Psoas muscle (tissue), 8 donors: ENCODE measurements around the gene TAF4. TPM values are rescaled to one million over a fixed set of nuclear protein-coding genes. Genes with fewer than 3 reads are reported as not detected.

ENCODE experiments used
- ATAC-seq, 4 donors: fragments of 200-7000 bp; cut with Tn5 transposase; one replicate each; pipeline ENCODE4 v1.9.1; 2020; ENCODE audit warnings: moderate library complexity in 3 of 4, mild to moderate bottlenecking in 2 of 4
- DNase-seq, 2 donors: peaks; one replicate each; pipeline ENCODE4 v3.0.0-alpha.2; 2020
- H3K27ac ChIP-seq: fragments of 200-600 bp; one replicate; pipeline ENCODE4 v1.8.0; 2022
- H3K27me3 ChIP-seq, 3 donors: fragments of 200-600 bp in 1 of 3; one replicate each; pipeline versions ENCODE4 v1.6.1 to v1.8.0; 2013 to 2022; ENCODE audit warnings: low read length in 2 of 3, mild to moderate bottlenecking in 2 of 3, moderate library complexity in 1 of 3; ENCODE audit not compliant: insufficient read depth in 3 of 3
- H3K36me3 ChIP-seq, 2 donors: fragments of 200-600 bp in 1 of 2; one replicate each; pipeline versions ENCODE4 v1.6.1 to v1.8.0; 2013 to 2022; ENCODE audit warnings: low read depth in 1 of 2, mild to moderate bottlenecking in 1 of 2, moderate library complexity in 1 of 2; ENCODE audit not compliant: insufficient read depth in 1 of 2
- H3K4me1 ChIP-seq: fragments of 200-600 bp; one replicate; pipeline ENCODE4 v1.8.0; 2022
- H3K4me3 ChIP-seq: fragments of 200-600 bp; one replicate; pipeline ENCODE4 v1.8.0; 2022; ENCODE audit warnings: mild to moderate bottlenecking
- H3K9me3 ChIP-seq: fragments of 200-600 bp; one replicate; pipeline ENCODE4 v1.8.0; 2022
- CTCF ChIP-seq: fragments of 200-600 bp; IDR thresholded peaks from one replicate; pipeline ENCODE4 v1.8.0; 2022; ENCODE audit warnings: antibody characterized with exemption
- WGBS, 3 donors: extraction: QIAGEN DNeasy Blood & Tissue Kit; methylation state at CpG; one replicate each; pipeline versions ENCODE4 v1.1.6 to v1.1.7; 2013; 5-methylcytosine and 5-hydroxymethylcytosine counted together
- intact Hi-C, 2 donors: fragments of 100-400 bp; cut with DNase I; formaldehyde crosslinking; loops; one replicate each; pipeline versions ENCODE4 v1.11.0 to v1.14.2; 2022
- polyA plus RNA-seq, 3 donors: library from polyadenylated mRNA; stranded (reverse); fragments of 200-250 nt; gene quantifications; one replicate each; pipeline ENCODE4 v1.2.3, GENCODE V29; 2013
- total RNA-seq, 4 donors: library from RNA; stranded (reverse); fragmentation: NEBNext Ultra II Directional in 2 of 4; extraction: Animal tissue kit (Norgen Biotek cat#: 25700) in 2 of 4; gene quantifications; one replicate each; pipeline versions ENCODE4 v1.2.1 to v1.2.4, GENCODE V29; 2021 to 2023
- donor health status: healthy with polysubstance abuse.
- donor health status: DM: no; HTN: no; CAD: no; lungs with moderate emphysema.
- donor health status: Bipolar disorder and iron deficiency.
- donor health status: healthy.
- donor health status: DM: yes; HTN: yes; CAD: no.
- donor health status: DM: no; HTN: no; CAD: no.
- donor health status: DM: no; HTN: no; CAD: no.
- donor health status: DM: yes; HTN: yes; CAD: no.

Gene TAF4
- total and polyA plus RNA-seq, 7 donors, result 2.8 to 17.7 (median 10.7) TPM

GRCh38 chr20:62039738-62040137, 25.9 kb downstream of the TAF4 start:
- Histone ChIP-seq H3K9me3 (no peaks in the 10 kb centered on the region), H3K27ac (no peak overlapping the region), H3K36me3 (no peaks in the 10 kb centered on the region), H3K4me3 (no peak overlapping the region), H3K27me3 (no peaks in the 10 kb centered on the region), H3K4me1 (peaks cover 8% of the 10 kb centered on the region)
- TF ChIP-seq CTCF, result no peak
- no peak for ATAC-seq
- intact Hi-C loops, result no loop called here
- DNase-seq, result no peak
- 92 to 95% (median 93%) methylated on average over 6 of the region's 6 CpGs for WGBS, 3 donors

- Histone ChIP-seq H3K27me3 (no peaks in the 10 kb centered on the region), H3K4me1 (peaks cover 20% of the 10 kb centered on the region), H3K9me3 (no peaks in the 10 kb centered on the region), H3K27ac (no peak overlapping the region), H3K4me3 (no peak overlapping the region), H3K36me3 (no peaks in the 10 kb centered on the region)
- WGBS, 3 donors, result 49 to 66% (median 57%) methylated on average over 13 of the region's 13 CpGs
- ATAC-seq, result peak in 3 of 4 donors; percentile 35 to 63 (median 38)
- no peak for TF ChIP-seq CTCF
- DNase-seq, result peak in 1 of 2 donors; percentile 55
- intact Hi-C loops, result no loop called here
These were observed 32.9 kb downstream of the TAF4 start for GRCh38 chr20:62032609-62033368.

GRCh38 chr20:62031462-62032092, 34.1 kb downstream of the TAF4 start:
- Histone ChIP-seq H3K9me3 (no peaks in the 10 kb centered on the region), H3K27me3 (no peaks in the 10 kb centered on the region), H3K4me1 (peaks cover 29% of the 10 kb centered on the region), H3K36me3 (no peaks in the 10 kb centered on the region), H3K4me3 (no peak overlapping the region), H3K27ac (no peak overlapping the region)
- ATAC-seq, result no peak
- no peak for TF ChIP-seq CTCF
- DNase-seq, result peak in 1 of 2 donors; percentile 23
- intact Hi-C loops, result no loop called here
- WGBS, 3 donors, result 86 to 91% (median 89%) methylated on average over 15 of the region's 15 CpGs

DNA sequence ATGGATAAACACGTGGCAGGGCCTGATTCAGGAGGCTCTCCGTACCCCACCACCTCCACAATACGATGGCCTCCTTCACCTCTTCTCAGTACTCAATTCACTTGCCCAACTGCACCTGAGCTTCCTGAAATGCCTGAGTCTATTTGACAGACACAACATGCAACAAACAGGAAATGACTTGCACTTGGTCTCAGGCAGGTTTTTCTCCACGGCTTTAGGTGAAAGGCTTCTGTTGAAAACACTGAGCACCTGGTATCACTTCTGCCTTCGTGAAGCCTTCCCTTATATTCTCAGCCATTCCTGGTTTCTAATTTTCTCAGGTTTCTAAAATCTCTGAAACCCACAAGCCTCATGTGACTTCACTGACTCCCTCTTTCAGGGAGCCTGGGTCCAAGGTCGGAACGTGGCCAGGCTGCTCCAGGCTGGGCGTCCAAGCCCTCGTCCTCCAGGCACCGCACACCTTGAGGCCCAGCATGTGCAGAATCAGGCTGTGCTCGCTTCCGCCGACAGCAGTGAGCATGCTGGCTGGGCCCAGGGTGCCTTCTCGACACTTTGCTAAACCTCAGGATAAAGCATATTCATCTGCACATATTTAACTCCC, 34.7 kb downstream of the TAF4 start:
- intact Hi-C loops, result no loop called here
- TF ChIP-seq CTCF, result no peak
- Histone ChIP-seq H3K36me3 (no peaks in the 10 kb centered on the region), H3K4me3 (no peak overlapping the region), H3K27me3 (no peaks in the 10 kb centered on the region), H3K4me1 (peaks cover 35% of the 10 kb centered on the region), H3K27ac (no peak overlapping the region), H3K9me3 (no peaks in the 10 kb centered on the region)
- WGBS, 3 donors, result 81 to 91% (median 84%) methylated on average over 14 of the region's 14 CpGs
- DNase-seq, result peak in 1 of 2 donors; percentile 26
- ATAC-seq, result no peak
